Retinal pigment epithelial cell (primary cell): ENCODE measurements around the gene DFFA.

ENCODE experiments used
- DNase-seq: peaks from one replicate; pipeline ENCODE4 v3.0.0-alpha.2; 2010; ENCODE audit warnings: low read depth
- H3K4me3 ChIP-seq: 2 replicates; pipeline ENCODE4 v1.5.1; 2011; ENCODE audit warnings: mild to moderate bottlenecking, low read length, control low read depth, moderate library complexity
- CTCF ChIP-seq: conservative IDR thresholded peaks from 2 replicates; pipeline ENCODE4 v1.5.1; 2011; ENCODE audit warnings: low read depth, low read length, control low read depth, inconsistent platforms

Gene DFFA

DNA sequence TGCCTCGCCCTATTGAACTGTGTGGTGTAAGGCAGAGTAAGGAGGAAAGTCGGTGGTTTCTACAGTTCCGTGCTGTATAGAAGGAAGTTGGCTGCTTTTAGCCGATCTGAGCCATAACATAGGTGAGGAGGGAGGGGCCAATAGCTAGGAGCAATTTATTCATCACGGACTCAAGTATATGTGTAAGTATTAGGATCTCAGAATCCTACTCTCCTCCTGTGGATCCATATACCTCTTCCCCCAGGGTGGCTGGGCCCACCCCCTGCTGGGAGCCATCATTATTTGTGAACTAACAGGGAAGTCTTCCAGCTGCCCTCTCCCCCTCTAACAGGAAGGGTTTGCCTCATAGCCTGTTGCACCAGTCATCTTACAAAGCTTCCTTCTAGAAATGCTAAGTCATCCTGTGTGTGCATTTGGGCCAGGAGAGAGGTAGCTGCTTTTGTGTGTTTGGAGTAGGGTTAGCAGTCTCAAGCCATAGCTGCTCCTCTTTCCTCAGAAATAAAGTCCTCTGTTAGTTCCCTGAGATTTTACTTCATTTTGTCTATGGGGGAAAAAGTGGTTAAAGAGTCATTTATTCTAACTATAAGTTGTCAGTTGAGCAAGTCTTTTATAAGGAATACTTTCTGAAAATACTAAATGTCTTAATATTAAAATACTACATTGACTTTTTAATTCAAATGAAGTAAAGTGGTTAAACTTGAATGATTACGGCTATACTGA, 57.0 kb downstream of the DFFA start:
- no peak for DNase-seq
- TF ChIP-seq CTCF: no peak
- H3K4me3 ChIP-seq: no peak overlapping the region

GRCh38 chr1:10407201-10407600, 65.1 kb downstream of the DFFA start:
- no peak overlapping the region for H3K4me3 ChIP-seq
- no peak for DNase-seq
- TF ChIP-seq CTCF: no peak
